GM12875 (cell line): ENCODE results near the gene GFRA4.

Experiments
- H3K4me3 ChIP-seq: one replicate; pipeline ENCODE4 v1.5.1; 2011; ENCODE audit warnings: low read depth, low read length, control low read depth
- TF ChIP-seq, protein P1 (sequence below): IDR thresholded peaks from 2 replicates; pipeline ENCODE4 v1.5.1; 2011; ENCODE audit warnings: low read depth, mild to moderate bottlenecking, control low read depth, inconsistent platforms, low read length, moderate library complexity, borderline replicate concordance; ENCODE audit not compliant: insufficient read depth

The GFRA4 gene

DNA sequence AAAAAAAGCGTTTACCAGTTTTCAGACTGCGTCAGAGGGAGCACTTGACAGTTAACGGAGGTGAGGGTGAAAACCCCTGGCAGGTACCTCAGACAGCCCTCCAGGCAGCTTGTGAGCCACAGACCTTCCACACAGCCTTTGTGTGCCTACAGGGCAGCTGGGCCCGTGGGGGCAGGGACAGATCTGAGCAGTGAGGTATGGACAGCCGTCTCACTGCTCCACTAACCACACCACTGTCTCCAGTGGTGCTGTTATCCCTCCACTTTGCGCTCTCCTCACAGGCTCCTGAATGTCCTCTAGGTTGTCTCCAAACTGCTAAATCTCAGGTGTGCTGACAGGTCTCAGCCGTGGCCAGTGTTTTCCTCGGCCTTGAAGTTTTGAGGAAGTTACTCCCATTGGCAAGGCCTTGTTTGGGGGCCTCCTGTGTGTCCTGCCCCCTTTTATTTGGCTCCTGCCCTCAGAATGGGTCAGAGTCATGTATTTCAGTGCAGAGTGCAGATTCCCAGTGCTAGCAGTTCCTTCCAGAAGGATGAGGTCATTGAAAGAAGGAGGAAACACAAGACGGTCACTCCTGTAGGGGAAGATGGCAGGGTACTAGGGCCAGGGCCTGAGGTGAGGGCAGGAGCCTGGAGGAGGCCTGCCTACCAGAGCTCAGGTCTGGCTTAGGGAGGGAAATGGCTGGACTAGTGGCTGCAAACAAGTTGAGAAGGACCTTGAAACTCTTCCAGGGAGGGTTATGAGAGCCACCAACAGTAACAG lies 11.8 kb downstream of the GFRA4 start:
- no peak overlapping the region for H3K4me3 ChIP-seq
- TF ChIP-seq, protein P1, sequence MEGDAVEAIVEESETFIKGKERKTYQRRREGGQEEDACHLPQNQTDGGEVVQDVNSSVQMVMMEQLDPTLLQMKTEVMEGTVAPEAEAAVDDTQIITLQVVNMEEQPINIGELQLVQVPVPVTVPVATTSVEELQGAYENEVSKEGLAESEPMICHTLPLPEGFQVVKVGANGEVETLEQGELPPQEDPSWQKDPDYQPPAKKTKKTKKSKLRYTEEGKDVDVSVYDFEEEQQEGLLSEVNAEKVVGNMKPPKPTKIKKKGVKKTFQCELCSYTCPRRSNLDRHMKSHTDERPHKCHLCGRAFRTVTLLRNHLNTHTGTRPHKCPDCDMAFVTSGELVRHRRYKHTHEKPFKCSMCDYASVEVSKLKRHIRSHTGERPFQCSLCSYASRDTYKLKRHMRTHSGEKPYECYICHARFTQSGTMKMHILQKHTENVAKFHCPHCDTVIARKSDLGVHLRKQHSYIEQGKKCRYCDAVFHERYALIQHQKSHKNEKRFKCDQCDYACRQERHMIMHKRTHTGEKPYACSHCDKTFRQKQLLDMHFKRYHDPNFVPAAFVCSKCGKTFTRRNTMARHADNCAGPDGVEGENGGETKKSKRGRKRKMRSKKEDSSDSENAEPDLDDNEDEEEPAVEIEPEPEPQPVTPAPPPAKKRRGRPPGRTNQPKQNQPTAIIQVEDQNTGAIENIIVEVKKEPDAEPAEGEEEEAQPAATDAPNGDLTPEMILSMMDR, result no peak

DNA sequence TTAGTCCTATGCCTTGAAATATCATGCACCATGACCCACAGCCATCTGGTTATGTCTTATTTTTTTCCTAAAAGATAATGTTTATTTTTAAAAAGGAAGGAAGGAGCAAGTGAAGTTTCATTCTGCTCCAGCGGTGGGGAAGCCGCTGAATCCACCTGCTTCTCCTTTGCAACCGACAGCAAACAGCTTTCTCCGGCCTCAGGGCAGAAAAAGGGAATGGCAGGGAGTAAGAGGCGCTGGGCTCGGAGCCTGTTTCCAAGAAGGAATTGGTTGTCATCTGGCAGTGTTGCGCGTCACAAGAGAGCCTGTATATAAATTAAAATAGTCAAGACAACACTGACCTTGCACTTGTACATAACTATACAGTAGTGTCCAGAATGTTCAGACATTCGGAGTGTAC lies 14.2 kb downstream of the GFRA4 start:
- TF ChIP-seq, protein P1, result no peak

DNA sequence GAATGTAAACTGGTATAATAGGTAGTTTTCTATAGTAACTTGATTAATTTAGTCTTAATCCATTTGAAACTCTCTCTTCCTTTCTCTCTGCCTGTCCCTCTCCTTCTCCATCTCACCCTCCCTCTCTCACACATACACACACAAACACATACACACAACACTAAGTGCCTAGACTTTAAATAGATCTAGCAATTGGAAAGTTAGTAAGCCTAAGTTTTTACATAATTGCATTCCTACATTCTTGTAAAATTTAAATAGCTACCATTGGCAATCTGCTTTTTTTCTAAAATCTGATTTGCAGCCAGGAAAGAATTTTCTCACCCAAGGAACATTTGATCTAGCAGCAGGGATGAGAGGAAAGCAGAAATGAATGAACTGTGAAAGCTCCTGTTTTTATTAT lies 15.7 kb downstream of the GFRA4 start:
- TF ChIP-seq, protein P1, result no peak
- H3K4me3 ChIP-seq, result no peak overlapping the region

More for the DNA sequence above, 14.2 kb downstream of the GFRA4 start:
- H3K4me3 ChIP-seq, result no peak overlapping the region

DNA sequence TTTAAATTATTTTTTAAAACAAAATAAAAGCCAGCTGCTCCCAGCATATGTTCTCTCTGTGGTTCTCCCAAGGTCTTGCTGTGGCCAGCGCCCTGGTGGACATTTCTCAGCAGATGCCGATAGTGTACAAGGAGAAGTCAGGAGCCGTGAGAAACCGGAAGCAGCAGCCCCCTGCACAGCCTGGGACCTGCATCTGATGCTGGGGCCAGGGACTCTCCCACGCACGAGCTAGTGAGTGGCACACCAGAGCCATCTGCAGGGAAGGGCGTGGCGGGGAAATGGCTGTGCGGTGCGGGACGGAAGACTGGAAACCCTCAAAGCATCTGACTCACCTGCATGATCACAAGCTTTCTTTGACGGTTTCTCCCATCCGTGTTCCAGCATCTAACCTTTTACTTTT lies 16.5 kb downstream of the GFRA4 start:
- H3K4me3 ChIP-seq, result no peak overlapping the region
- TF ChIP-seq, protein P1, result no peak

DNA sequence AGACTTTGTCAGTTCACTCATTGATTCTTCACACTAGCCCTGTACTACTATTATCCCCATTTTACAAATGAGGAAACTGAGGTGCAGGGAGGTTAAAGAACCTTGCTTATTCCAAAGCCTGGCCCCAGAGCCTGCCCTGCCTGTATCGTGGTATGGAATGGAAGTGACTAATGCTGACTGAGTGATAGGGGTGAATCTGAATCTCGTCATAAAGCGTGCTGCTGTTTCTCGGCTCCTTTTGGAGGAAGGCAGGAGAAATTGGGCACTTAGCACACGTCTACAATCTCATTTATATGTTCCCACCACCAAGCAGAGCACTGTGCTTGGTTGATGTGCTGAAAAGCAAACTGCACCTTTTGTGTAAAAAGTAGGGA lies 17.1 kb downstream of the GFRA4 start:
- no peak overlapping the region for H3K4me3 ChIP-seq
- TF ChIP-seq, protein P1, result no peak

DNA sequence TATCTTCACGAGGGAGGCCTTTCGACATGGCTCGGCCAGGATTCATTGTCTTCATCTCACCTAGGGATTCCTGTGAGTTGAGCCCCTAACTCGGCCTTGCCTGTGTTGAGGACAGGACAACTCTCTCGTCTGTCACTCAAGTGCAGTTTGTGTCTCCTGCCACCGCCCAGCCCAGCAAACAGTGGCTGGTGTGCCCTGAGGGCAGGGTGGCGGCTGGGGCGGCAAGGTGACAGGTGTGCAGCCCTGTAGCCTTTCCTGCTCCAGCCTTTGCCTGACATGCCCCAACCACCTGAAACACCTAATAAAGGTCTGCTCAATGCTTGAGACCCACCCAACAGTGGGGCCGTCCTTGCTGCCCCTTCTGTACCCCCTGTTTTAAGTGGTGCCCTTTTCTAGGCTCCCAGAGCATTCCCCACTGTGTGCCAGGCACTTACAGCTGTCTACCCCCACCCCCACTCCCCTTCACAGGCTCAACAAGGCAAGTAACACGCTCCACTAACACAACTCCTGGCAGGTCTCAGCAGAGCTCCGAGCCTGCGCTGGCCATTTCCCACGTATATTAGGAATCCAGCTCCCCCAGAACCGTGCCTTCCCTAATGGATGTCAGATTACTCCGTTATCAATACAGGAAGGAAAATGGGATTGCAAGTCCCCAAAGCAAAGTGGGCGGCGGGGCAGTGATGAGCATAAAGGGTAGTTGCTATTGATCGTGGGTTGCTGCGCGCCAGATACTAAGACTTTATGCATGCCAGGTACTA lies 17.7 kb downstream of the GFRA4 start:
- TF ChIP-seq, protein P1, result no peak
- no peak overlapping the region for H3K4me3 ChIP-seq

DNA sequence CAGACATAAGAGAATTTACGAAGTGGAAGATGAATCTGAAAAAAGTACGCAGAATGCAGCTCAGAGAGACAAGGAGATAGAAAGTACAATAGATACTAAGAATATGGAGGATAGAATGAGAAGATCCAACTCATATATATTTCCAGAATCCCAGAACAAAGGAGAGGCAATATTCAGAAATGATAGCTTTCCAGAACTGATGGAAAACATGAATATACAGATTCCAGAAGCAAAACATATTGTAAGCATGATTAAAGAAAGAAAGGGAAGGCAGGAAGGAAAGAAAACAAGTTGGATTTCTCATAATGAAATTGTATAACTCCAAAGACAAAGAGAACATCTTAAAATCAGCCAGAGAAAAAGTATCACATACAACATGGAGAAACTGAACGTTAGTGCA lies 22.9 kb downstream of the GFRA4 start:
- TF ChIP-seq, protein P1, result no peak
- H3K4me3 ChIP-seq, result no peak overlapping the region
